BLaER1 (cell line): ENCODE data around the gene IL2RA.
A peak's percentile ranks its signal among the peaks of the same experiment; 100 is the strongest.

Source experiments
- H3K27ac ChIP-seq: shearing (Covaris generic); formaldehyde crosslinking; 2 replicates; pipeline ENCODE4 v1.8.1; 2022
- H3K27me3 ChIP-seq: shearing (Covaris generic); formaldehyde crosslinking; 2 replicates; pipeline ENCODE4 v1.8.1; 2022
- H3K36me3 ChIP-seq: shearing (Covaris generic); formaldehyde crosslinking; 2 replicates; pipeline ENCODE4 v1.8.1; 2022
- H3K4me1 ChIP-seq: shearing (Covaris generic); formaldehyde crosslinking; 2 replicates; pipeline ENCODE4 v1.8.1; 2022
- H3K4me2 ChIP-seq: shearing (Covaris generic); formaldehyde crosslinking; 2 replicates; pipeline ENCODE4 v1.8.1; 2022
- H3K4me3 ChIP-seq: shearing (Covaris generic); formaldehyde crosslinking; 2 replicates; pipeline ENCODE4 v1.8.1; 2022
- H3K9ac ChIP-seq: shearing (Covaris generic); formaldehyde crosslinking; 2 replicates; pipeline ENCODE4 v1.8.1; 2022
- H3K9me3 ChIP-seq: shearing (Covaris generic); formaldehyde crosslinking; 2 replicates; pipeline ENCODE4 v1.8.1; 2022
- H4K20me1 ChIP-seq: shearing (Covaris generic); formaldehyde crosslinking; 2 replicates; pipeline ENCODE4 v1.8.1; 2022
- Cebpa-rat ChIP-seq: shearing (Covaris generic); IDR thresholded peaks from 2 replicates; pipeline ENCODE4 v1.8.1; 2022

Gene IL2RA

DNA sequence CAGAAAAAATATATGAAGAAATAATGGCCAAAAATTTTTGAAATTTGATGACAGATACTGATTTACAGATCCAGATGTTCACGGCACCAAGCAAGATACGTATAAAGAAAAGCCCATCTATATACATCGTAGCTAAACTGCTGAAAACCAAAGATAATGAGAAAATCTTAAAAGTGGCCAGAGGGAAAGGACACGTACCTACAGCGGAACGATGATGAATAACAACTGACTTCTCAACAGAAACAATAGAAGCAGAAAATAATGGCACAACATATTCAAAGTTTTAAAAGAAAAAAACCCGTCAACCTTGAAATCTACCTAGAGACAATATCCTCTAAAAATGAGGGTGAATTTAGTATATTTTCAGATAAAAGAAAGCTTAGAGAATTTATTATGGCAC, 31.9 kb downstream of the IL2RA start:
- H3K4me2 ChIP-seq, result no peak overlapping the region
- H3K36me3 ChIP-seq, result no peaks in the 10 kb centered on the region
- no peak overlapping the region for H3K9ac ChIP-seq
- H3K4me1 ChIP-seq, result peaks cover 29% of the 10 kb centered on the region
- no peaks in the 10 kb centered on the region for H4K20me1 ChIP-seq
- no peak overlapping the region for H3K4me3 ChIP-seq
- H3K27me3 ChIP-seq, result peaks cover 4% of the 10 kb centered on the region; the same call in 1 of the 2 replicates
- peaks cover 15% of the 10 kb centered on the region for H3K9me3 ChIP-seq
- TF ChIP-seq Cebpa-rat, result no peak
- no peak overlapping the region for H3K27ac ChIP-seq

DNA sequence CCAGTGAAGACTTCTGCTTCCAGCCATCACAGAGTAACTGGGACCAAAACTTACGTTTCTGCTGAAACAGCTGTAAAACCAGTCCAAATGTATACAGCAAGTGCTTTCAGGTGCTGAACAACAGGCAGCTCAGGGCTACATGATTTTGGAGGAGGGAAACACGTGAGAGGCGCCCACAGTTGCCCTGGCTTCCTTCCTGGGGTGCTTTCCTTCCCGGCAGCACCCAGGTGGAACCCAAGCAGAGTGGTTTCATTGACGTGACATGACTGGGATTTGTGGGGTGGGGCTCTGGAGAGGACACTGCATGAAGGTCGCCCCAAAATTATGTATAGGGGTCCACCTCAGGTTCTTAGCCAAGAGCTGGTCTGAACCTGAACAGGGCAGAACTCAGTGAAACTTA, 34.2 kb downstream of the IL2RA start:
- H3K27ac ChIP-seq, result no peak overlapping the region
- H3K36me3 ChIP-seq, result no peaks in the 10 kb centered on the region
- peaks cover 16% of the 10 kb centered on the region for H3K4me1 ChIP-seq
- H3K4me3 ChIP-seq, result no peak overlapping the region
- no peak for TF ChIP-seq Cebpa-rat
- H3K9me3 ChIP-seq, result peaks cover 15% of the 10 kb centered on the region
- no peaks in the 10 kb centered on the region for H4K20me1 ChIP-seq
- H3K9ac ChIP-seq, result no peak overlapping the region
- no peaks in the 10 kb centered on the region for H3K27me3 ChIP-seq
- peak overlapping the region; percentile 64 for H3K4me2 ChIP-seq

- Histone ChIP-seq H3K4me2 (no peak overlapping the region), H3K36me3 (no peaks in the 10 kb centered on the region), H3K9me3 (peaks cover 13% of the 10 kb centered on the region), H3K4me3 (no peak overlapping the region), H3K27ac (no peak overlapping the region), H3K4me1 (peaks cover 16% of the 10 kb centered on the region), H3K9ac (no peak overlapping the region), H4K20me1 (no peaks in the 10 kb centered on the region), H3K27me3 (no peaks in the 10 kb centered on the region)
- no peak for TF ChIP-seq Cebpa-rat
Observed at GRCh38 chr10:6025683-6026255, 36.4 kb downstream of the IL2RA start.

- Histone ChIP-seq H3K4me2 (no peak overlapping the region), H4K20me1 (no peaks in the 10 kb centered on the region), H3K36me3 (no peaks in the 10 kb centered on the region), H3K4me3 (no peak overlapping the region), H3K9ac (no peak overlapping the region), H3K27me3 (no peaks in the 10 kb centered on the region), H3K27ac (no peak overlapping the region), H3K9me3 (no peaks in the 10 kb centered on the region), H3K4me1 (peaks cover 16% of the 10 kb centered on the region)
- TF ChIP-seq Cebpa-rat, result no peak
Observed at GRCh38 chr10:6024334-6024682, 37.9 kb downstream of the IL2RA start.

- TF ChIP-seq Cebpa-rat, result no peak
- H3K36me3 ChIP-seq, result no peaks in the 10 kb centered on the region
Observed at GRCh38 chr10:6023661-6024333, 38.4 kb downstream of the IL2RA start.

DNA sequence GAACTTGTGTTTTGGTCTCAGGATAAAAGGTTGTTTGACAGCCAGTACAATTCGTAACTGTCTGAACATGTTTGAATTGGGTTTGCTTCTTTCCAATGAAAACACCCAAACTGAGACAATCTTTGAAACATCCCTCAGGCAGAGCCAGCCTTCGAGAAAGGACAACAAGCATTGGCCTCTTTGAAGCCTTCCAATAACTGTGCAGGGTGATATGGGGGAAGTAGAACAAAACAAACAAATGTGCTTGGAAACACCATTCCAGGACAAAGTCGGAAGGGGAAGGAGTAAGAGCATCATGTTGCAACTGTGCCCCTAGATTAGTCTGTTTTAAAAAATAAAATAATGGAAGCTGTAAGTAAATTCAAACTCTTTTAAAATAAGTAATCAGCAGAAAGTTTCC, 39.5 kb downstream of the IL2RA start:
- H3K36me3 ChIP-seq, result no peaks in the 10 kb centered on the region
- H3K4me1 ChIP-seq, result peaks cover 9% of the 10 kb centered on the region
- no peaks in the 10 kb centered on the region for H3K9me3 ChIP-seq
- TF ChIP-seq Cebpa-rat, result no peak
- no peak overlapping the region for H3K4me3 ChIP-seq
- no peaks in the 10 kb centered on the region for H3K27me3 ChIP-seq
- H3K4me2 ChIP-seq, result no peak overlapping the region
- no peak overlapping the region for H3K27ac ChIP-seq
- no peak overlapping the region for H3K9ac ChIP-seq
- no peaks in the 10 kb centered on the region for H4K20me1 ChIP-seq

More at GRCh38 chr10:6023661-6024333, 38.4 kb downstream of the IL2RA start:
- H3K4me1 ChIP-seq, result peaks cover 16% of the 10 kb centered on the region
- no peaks in the 10 kb centered on the region for H3K27me3 ChIP-seq
- no peak overlapping the region for H3K9ac ChIP-seq
- H3K4me3 ChIP-seq, result no peak overlapping the region
- H3K9me3 ChIP-seq, result no peaks in the 10 kb centered on the region
- H3K4me2 ChIP-seq, result no peak overlapping the region
- H3K27ac ChIP-seq, result no peak overlapping the region
- no peaks in the 10 kb centered on the region for H4K20me1 ChIP-seq

GRCh38 chr10:6020826-6021225, 41.3 kb downstream of the IL2RA start:
- H3K27ac ChIP-seq, result no peak overlapping the region
- no peaks in the 10 kb centered on the region for H3K9me3 ChIP-seq
- H4K20me1 ChIP-seq, result no peaks in the 10 kb centered on the region
- no peak overlapping the region for H3K4me2 ChIP-seq
- no peak overlapping the region for H3K4me3 ChIP-seq
- H3K9ac ChIP-seq, result no peak overlapping the region
- no peaks in the 10 kb centered on the region for H3K4me1 ChIP-seq
- H3K36me3 ChIP-seq, result no peaks in the 10 kb centered on the region
- TF ChIP-seq Cebpa-rat, result no peak
- no peaks in the 10 kb centered on the region for H3K27me3 ChIP-seq

- no peak overlapping the region for H3K27ac ChIP-seq
- TF ChIP-seq Cebpa-rat, result no peak
- no peaks in the 10 kb centered on the region for H3K36me3 ChIP-seq
- H3K9ac ChIP-seq, result no peak overlapping the region
- H3K4me1 ChIP-seq, result no peaks in the 10 kb centered on the region
- H3K27me3 ChIP-seq, result no peaks in the 10 kb centered on the region
- H3K9me3 ChIP-seq, result no peaks in the 10 kb centered on the region
- H3K4me2 ChIP-seq, result no peak overlapping the region
- H4K20me1 ChIP-seq, result no peaks in the 10 kb centered on the region
- H3K4me3 ChIP-seq, result no peak overlapping the region
Observed at GRCh38 chr10:6019796-6020195, 42.4 kb downstream of the IL2RA start.

GRCh38 chr10:6019010-6019782, 43.0 kb downstream of the IL2RA start:
- Histone ChIP-seq H3K4me2 (no peak overlapping the region), H3K9me3 (no peaks in the 10 kb centered on the region), H3K4me1 (peaks cover 3% of the 10 kb centered on the region), H3K27me3 (no peaks in the 10 kb centered on the region), H3K36me3 (no peaks in the 10 kb centered on the region), H3K9ac (no peak overlapping the region), H4K20me1 (no peaks in the 10 kb centered on the region), H3K4me3 (no peak overlapping the region), H3K27ac (no peak overlapping the region)
- no peak for TF ChIP-seq Cebpa-rat

- Histone ChIP-seq H3K4me1 (peaks cover 11% of the 10 kb centered on the region), H3K4me2 (no peak overlapping the region), H3K27me3 (no peaks in the 10 kb centered on the region), H3K9ac (no peak overlapping the region), H3K4me3 (no peak overlapping the region), H3K36me3 (no peaks in the 10 kb centered on the region), H3K9me3 (no peaks in the 10 kb centered on the region), H3K27ac (no peak overlapping the region), H4K20me1 (no peaks in the 10 kb centered on the region)
- no peak for TF ChIP-seq Cebpa-rat
Observed at GRCh38 chr10:6018422-6018821, 43.7 kb downstream of the IL2RA start.
